ENCODE results near the gene CUL1.

Gene CUL1

DNA sequence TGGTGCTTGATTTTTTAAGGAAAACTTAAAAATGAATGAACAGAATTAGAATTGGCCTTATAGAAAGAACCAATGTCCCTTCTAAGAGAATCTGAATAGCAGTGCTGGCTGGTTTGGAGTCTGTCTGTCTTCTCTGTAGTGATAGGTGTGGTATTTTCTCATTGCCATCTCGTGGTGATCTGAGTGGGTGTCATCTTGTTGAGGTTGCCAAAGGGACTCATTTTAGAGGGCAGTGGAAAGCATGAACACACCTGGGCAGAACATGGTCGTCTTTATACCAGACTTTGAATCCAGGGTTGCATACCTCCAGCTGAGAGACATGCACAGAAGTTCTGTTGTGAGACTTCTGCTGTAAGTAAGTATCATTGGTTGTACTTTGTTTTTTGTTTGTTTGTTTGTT, 15.8 kb downstream of the CUL1 start:
- in situ Hi-C loops (cut with HindIII; ENCODE audit: low sequenced_read_pairs): no loop called here

DNA sequence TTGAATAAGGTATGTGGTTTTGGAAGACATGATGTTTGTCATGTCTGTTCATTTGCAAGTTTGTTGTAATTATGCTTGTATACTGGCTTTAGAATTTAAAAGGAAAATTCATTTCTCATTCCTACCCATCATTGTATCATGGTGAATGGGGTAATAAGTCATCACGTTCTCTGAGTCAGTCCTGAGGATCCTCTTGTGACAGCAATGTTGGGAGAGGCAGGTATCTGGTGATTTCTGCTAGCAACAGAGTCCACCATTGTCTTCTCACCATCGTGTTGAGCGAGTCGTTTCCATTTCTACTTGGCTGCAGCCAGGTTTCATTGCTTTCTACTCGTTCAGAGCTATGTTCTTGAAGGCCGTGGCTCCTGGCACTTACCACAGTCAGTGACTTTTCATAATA, 16.3 kb downstream of the CUL1 start:
- in situ Hi-C loops (cut with HindIII; ENCODE audit: low sequenced_read_pairs): no loop called here

DNA sequence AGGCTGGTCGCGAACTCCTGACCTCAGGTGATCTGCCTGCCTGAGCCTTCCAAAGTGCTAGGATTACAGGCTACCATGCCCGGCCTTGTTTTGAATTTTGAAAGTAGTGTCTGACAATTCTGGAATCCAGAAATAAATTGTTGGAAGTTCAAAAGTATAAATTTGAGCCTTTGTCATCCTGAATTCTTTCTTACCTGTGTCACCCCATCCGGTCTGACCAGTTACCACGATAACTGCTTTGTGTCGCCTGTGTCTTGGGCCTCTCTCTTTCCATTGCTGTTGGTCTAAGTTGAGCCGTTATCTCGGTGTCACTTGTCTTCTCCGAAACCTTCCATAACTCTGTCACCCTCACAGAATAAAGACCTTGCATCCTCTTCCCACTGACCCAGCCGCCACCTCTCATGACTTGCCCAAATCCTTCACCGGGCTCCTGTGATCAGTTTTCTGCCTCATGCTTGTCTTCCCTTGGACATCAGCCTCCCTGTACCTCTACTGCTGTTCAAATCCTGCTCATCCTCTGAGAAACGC, 18.6 kb downstream of the CUL1 start:
- in situ Hi-C loops (cut with HindIII; ENCODE audit: low sequenced_read_pairs): no loop called here

DNA sequence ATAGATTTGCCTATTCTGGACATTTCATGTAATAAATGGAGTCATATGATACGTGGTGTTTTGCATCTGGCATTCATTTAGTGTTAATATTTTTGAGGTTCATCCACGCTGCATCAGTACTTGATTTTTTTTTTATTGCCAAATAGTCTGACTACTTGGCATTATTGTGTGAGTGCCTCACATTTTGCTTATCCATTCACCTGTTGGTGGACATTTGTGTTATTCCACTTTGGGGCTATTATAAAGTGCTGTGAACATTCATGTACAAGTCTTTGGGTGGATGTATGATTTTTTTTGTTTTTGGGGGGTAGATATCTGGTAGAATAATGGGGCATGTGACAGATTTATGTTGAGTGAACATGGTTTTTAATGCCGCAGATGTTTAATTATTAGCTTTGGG, 19.7 kb downstream of the CUL1 start:
- in situ Hi-C loops (cut with HindIII; ENCODE audit: low sequenced_read_pairs): no loop called here

DNA sequence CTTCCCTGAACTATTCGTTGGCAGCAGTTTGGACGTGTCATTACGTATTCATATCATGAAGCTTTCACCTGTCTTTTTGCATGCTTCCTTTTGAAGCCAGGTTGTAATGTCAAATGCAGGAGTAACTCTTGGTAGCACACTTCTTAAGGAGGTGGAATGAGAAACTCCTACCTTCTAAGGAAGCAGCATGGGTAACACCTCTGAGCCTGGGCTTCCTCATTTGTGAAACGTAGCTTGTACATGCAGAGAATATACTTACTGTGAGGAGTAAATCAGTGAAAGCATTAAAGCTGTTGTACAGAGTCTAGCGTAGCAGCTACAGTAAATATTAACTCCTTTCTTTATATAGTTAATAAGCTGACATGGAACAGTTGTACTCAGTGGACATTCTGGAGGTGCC, 21.1 kb downstream of the CUL1 start:
- in situ Hi-C loops (cut with HindIII; ENCODE audit: low sequenced_read_pairs): loop anchor here (5.0 kb wide), 1 partner anchor 48 kb away; no protein-coding TSS in a partner anchor

DNA sequence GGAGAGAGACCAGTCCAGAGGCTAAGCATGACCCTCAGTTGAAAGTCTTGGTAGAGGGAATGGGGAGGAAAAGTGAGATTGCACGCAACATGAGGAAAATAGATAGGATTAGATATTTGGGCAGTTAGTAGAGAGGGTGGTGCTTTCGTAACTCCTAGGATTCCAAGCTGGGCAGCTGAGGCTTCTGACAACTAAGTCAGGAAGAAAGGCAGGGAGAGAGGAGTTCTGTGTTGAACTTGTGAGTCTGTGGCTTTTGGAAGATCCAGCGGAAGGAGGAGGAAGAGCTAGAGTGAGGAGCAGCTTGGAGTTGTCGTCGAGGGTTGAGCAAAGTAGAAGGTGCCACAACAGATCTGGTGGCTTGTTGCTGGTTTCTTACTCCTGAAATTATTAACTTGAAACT, 21.8 kb downstream of the CUL1 start:
- in situ Hi-C loops (cut with HindIII; ENCODE audit: low sequenced_read_pairs): loop anchor here (5.0 kb wide), 1 partner anchor 47 kb away; no protein-coding TSS in a partner anchor

DNA sequence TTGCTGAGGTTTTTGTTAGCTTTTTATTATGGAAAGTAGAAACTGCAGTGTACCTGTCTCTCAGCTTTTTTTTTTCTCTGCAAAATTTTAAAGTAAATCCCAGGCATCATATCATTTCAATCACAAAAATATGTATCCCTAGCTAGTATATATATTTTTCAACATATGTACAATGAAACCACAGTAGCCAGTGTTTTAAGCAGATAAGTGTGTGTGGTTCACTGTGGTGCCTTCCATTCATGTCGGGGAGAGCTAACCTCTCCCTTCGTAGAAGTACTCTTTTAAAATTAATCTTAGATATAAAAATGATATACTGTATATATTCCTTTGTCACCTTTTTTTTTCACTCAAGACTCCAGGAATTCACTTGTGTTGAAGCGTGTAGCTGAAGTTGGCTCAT, 22.7 kb downstream of the CUL1 start:
- in situ Hi-C loops (cut with HindIII; ENCODE audit: low sequenced_read_pairs): loop anchor here (5.0 kb wide), 1 partner anchor 46 kb away; no protein-coding TSS in a partner anchor

DNA sequence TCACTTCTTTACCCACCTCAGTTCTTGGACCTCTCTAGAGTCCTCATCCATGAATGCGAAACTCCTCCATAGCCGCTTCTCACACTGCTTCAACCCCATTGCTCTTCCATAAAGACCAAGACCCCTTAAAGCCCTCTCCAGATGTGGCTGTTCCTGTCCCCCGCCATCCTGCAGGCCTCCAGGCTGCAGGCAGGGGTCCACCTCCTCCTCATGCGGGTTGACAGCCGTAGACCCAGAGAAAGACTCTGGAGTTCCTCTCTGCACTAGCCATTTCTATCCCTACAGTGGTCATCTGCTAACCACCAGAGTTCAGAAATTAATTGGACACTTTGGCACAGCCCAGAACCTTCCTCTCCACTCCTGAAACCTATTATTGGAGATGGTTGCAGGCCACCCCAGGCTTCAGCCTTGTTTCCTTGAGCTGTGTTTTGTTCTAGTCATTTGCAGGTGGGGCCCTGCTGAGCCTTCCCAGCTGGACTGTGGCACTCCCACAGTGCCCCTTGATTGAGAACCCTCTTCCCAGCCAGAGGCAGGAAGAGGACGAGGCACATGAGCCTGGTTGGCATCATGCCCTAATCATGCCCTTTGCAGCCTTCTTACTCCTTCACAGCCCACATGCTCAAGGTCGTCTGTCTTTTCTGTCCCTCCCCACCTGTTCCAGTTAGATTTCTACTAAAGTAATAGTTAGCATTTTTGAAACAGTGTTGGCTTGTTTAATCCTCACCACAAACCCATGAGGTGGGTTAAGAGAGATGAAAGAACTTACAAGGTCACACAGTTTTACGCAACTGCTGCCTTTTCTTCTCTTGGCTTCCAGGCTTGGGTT, 23.9 kb downstream of the CUL1 start:
- in situ Hi-C loops (cut with HindIII; ENCODE audit: low sequenced_read_pairs): loop anchor here (5.0 kb wide), 1 partner anchor 45 kb away; no protein-coding TSS in a partner anchor

DNA sequence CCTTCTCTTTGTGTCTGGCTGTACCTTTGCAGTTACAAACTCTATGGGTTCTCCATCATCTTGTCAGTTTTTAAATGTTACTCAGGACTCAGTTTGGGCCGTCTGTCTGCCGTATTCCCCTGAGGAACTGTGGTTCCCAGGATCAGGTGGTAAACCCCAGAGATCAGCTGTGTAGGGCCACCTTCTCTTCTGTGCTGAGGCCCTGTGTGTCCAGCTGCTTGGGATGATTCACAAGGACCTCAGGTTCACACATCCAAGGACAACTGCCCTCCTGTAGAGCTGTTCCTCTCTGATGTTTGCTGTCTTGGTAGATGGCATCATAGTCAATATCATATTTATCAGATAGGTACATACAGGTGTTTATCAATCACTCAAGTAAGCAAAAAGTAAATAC, 24.5 kb downstream of the CUL1 start:
- in situ Hi-C loops (cut with HindIII; ENCODE audit: low sequenced_read_pairs): loop anchor here (5.0 kb wide), 1 partner anchor 44 kb away; no protein-coding TSS in a partner anchor

DNA sequence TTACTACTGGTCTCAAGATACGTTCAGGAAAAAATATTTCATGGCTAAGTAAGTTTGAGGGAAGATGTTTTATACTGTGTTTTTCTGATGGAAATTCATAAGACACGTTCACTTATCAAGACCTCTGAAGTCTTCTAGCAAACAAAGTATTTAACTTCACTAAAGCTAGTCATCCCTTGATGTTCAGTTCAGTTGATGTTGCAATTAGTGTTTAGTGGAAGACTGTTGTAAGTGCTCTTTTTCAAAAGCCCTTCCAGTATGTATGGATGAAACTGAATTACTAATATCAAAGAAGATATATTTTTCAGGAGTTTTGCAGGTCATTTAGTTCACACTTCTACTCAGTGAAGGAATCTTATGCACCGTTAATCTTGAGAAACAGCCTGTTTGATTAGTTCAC, 25.1 kb downstream of the CUL1 start:
- in situ Hi-C loops (cut with HindIII; ENCODE audit: low sequenced_read_pairs): loop anchor here (5.0 kb wide), 1 partner anchor 43 kb away; no protein-coding TSS in a partner anchor

DNA sequence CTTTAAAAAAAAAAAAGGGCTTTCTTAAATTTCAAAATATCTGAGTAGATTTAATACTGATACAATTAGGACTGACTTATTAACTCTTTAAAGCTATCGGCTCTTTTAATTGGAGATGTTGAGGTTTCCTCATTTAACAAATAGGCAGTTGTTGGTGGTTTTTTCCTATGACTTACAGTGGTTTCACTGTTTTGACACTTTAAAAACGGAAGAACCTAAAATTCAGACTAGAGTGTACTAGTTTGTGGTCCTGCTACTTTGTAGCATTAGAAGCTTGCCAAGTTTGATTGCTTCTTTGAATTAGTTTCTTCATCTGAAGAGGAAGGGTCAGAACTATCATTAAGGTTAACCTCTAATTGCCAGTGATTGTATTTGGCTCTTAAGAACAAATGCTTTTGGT, 27.7 kb downstream of the CUL1 start:
- in situ Hi-C loops (cut with HindIII; ENCODE audit: low sequenced_read_pairs): no loop called here

DNA sequence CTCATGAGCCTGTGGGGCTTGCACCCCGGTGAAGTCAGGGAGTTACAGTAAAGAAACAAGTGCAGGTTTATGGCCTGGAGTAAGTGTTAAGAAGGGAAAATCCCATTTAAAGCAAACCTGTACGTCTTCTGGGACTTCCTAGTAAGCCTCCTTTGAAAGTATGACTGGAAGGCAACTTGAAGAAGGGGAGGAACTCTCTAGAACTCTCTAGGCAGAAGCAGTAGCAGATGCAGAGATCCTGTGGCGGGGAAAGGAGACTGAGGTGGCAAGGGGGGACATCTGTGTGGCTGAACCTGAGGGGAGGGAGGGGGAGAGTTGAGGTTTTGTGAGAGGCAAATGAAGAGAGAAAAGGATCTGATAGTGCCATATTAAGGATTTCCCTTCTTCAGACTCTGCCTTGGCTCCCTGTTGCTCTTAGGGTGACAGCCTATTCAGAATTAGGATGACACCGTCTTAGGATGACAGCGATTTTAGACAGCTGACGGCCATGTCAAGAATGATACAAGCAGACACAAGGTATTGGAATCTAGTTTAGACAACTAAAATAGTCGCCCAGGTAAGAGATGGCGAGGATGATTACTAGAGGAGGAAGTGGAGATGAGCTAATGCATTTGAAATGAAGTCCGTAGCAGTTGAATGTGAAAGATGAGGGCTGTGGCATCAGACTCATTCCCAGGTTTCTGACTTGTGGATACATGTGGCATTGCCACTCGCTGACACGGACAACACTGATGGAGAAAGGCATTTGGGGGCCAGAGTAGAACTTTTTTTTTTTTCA, 29.0 kb downstream of the CUL1 start:
- in situ Hi-C loops (cut with HindIII; ENCODE audit: low sequenced_read_pairs): no loop called here

DNA sequence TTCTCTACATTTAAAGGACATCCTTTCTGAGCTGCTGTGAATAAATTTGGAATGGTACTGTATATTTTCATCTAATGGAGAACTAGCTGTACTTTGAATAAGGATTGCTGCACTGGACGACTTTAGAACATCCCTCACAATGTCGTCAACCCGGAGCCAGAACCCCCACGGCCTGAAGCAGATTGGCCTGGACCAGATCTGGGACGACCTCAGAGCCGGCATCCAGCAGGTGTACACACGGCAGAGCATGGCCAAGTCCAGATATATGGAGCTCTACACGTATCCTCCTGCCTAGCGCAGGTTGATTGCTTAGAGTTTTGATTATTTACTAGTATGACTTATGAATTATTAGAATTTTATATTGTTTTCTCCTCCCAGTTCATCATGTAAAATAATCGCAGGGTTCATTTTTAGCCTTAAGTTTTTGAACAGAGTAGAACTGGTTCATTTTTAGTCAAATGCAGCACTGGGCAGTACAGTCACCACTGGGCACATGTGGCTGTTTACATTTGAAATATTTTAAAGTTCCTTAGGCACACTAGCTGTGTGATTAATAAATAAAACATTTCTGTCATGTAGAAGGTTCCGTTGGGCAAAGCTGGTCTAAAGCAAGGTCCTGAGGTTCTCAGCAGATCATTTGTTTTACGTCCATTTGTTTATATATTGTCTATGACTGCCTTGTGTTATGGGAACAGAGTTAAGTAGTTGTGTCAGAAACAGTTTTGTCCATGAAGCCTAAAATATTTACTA, 31.5 kb downstream of the CUL1 start:
- in situ Hi-C loops (cut with HindIII; ENCODE audit: low sequenced_read_pairs): no loop called here

DNA sequence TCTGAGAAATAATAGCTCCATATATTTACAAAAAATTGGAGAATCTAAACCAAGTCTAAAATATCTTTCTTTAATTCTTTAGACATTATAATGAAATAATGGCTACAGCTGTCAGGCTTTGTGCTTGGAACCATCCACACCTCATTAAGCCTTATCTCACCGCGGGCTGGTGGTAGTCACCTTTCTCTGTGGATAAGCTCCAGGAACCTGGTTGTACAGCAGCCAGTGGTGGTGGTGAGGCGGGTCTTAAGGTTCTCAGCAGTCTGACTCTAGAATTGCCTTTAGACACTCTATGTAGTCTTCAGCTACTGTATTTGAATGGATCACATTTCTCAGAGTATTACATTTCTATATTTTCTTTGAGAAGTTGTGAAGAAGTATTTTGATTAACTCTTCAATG, 34.2 kb downstream of the CUL1 start:
- in situ Hi-C loops (cut with HindIII; ENCODE audit: low sequenced_read_pairs): no loop called here

DNA sequence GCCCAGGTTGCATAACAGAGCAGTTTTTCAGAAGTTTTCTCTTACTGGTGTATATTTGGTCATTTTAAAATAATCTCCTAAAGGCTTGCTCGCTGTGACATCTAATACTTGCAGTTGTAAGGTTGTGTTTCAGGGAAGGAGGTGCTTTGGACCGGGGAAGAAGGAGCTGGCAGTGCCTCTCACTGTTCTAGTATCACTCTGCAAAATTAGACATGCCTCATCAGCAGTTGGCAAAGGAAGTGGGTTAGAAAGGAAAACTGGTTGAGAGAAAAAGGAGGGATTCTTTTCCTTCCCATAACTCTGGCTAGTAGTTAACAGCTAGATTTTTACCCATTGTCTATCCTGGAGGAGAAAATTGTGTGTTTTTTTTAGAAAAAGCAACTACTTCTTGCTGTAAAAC, 34.8 kb downstream of the CUL1 start:
- in situ Hi-C loops (cut with HindIII; ENCODE audit: low sequenced_read_pairs): no loop called here

DNA sequence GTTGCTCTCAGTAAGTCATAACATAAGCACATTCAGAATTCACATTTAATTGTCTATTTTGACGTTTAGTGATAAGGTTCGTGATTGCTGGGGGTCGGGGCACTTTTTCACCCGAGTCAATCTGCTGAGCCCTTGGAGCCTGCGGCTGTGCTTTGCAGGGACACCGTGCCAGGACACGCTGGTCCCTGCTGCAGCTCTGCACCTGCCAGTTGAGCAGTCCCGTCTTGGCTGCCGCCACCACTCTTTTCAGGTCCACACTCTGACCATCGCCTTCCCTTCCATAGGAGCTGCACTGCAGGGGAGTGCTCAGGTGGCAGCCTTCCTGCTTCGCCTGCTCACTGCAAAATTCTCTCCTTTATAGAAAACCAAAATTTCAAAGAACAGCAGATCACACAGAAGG, 36.4 kb downstream of the CUL1 start:
- in situ Hi-C loops (cut with HindIII; ENCODE audit: low sequenced_read_pairs): no loop called here

DNA sequence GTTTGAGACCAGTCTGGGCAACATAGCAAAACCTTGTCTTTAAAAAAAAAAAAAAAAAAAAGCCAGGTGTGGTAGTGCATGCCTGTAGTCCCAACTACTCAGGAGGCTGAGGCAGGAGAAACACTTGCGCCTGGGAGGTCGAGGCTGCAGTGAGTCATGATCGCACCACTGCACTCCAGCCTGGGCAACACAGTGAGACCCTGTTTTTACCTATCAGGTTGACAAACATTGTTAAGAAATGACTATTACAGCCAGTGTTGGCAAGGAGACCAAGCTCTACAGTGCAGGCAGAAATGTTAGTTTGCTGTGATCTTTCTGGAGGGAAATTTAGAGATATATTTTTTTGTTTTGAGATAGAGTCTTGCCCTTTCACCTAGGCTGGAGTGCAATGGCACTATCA, 37.3 kb downstream of the CUL1 start:
- in situ Hi-C loops (cut with HindIII; ENCODE audit: low sequenced_read_pairs): no loop called here

DNA sequence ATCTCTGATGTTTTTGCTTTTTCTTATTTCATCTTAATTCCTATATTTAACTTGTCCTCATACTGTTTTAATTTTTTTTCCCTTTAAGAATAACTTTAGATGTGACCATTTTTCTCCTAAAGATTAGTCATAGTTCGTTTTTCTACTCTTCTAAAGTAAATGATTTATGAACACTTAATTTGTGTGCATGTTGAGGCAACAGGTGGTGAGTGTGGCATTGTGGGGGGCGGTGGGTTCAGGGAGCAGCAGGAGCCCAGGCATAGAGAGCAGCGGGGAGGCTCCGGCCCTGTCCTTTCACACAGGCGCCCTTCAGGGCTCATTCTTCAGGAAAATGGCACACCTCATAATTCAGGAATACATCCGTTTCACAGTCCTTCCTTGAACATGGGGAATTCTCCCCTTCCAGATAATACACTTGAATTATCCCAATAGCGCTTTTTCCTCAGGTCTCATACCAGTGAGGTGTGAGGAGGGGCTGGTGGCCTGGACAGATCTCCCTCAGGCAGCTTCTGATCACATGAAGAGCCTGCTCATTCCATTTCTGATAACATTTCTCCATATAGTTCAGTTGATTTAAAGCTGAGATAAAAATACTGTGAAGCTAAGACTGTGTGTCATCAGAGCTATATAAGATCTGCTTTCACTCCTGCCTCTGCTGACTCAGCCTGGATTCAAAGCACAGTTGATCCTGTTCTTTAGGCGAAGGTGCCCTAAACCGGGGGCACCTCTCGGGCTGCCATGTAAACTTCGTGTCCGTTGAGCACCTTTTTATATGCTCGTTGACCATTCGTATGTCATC, 40.2 kb downstream of the CUL1 start:
- in situ Hi-C loops (cut with HindIII; ENCODE audit: low sequenced_read_pairs): no loop called here

DNA sequence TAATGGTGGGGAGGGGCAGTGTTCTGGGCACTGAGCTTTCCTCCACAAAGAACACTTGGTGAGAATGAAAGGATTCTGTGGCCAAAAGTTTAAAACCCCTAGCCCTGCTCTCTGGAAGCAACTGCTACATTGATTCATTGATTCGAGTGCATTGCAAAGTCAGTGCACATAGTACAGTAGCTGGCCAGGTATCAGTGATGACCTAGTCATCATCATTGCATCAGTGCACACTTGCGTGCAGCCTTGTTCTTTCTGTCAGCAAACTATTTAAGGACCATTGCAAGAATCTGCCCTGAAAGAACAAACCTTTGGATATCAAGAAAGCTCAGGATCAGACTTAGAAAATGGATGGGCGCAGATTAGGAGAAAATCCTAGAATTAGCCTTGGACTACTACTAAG, 47.4 kb downstream of the CUL1 start:
- in situ Hi-C loops (cut with HindIII; ENCODE audit: low sequenced_read_pairs): no loop called here

DNA sequence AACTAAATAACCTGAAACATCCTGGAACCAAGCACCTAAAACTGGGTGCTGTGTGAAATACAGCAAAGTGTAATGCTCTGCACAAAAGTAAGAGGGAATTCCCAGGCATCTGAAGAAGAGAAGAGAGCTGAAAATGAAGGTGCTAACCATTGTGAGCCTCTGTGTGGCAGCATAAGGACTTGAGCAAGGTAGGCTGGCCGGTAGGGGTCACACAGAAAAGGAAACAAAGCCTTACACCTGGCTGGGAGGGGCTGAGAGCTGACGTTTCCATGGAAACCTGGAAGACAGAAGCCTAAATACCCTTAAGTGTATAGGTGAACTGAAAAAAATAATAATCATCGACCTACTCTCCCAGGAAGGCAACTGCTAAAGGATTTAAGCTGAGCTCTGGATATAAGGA, 48.6 kb downstream of the CUL1 start:
- in situ Hi-C loops (cut with HindIII; ENCODE audit: low sequenced_read_pairs): no loop called here

All from endothelial cell of hepatic sinusoid (primary cell).